HEK293 (cell line): ENCODE data around the gene EPHB1.
A peak's percentile ranks its signal among the peaks of the same experiment; 100 is the strongest.

Experiments used
- CTCF ChIA-PET: fragments of 350-600 bp; formaldehyde crosslinking; extraction: SDS; loops from one replicate; lab custom pipeline; 2021; ENCODE audit warnings: antibody characterized with exemption; lab: Yijun Ruan, JAX
- POLR2A ChIA-PET: fragments of 300-600 bp; formaldehyde crosslinking; extraction: SDS; loops from one replicate; lab custom pipeline; 2020; ENCODE audit warnings: antibody characterized with exemption, inconsistent platforms; lab: Yijun Ruan, JAX
- H3K27ac ChIP-seq: fragments of 200-500 bp; sonication (Bioruptor generic); 2 replicates; pipeline ENCODE4 v1.5.1; 2014; ENCODE audit warnings: low read depth, low read length, control low read depth, inconsistent platforms; ENCODE audit errors: extremely low read depth
- H3K36me3 ChIP-seq, 2 experiments: fragments of 200-500 bp in 1 of 2; sonication (Bioruptor generic) in 1 of 2; 1 replicate in 1 of 2; 2 replicates in 1 of 2; pipeline ENCODE4 v1.5.1; 2014 to 2017; ENCODE audit warnings: inconsistent platforms in 2 of 2, low read length in 2 of 2; ENCODE audit not compliant: control insufficient read depth in 2 of 2, insufficient read depth in 1 of 2
- H3K4me1 ChIP-seq: fragments of 200-500 bp; sonication (Bioruptor generic); 2 replicates; pipeline ENCODE4 v1.5.1; 2014; ENCODE audit warnings: mild to moderate bottlenecking, low read length, inconsistent platforms; ENCODE audit not compliant: control insufficient read depth, insufficient read depth
- H3K4me3 ChIP-seq: 2 replicates; pipeline ENCODE4 v1.5.1; 2011; ENCODE audit warnings: low read depth, mild to moderate bottlenecking, control low read depth, low read length, moderate library complexity
- H3K9me3 ChIP-seq: fragments of 200-500 bp; sonication (Bioruptor generic); 2 replicates; pipeline ENCODE4 v1.5.1; 2014; ENCODE audit warnings: low read depth, low read length, inconsistent platforms; ENCODE audit not compliant: control insufficient read depth, insufficient read depth
- FEZF1 ChIP-seq: fragments of 450-650 bp; formaldehyde crosslinking; IDR thresholded peaks from 2 replicates; pipeline ENCODE4 v1.5.1; 2016; ENCODE audit warnings: missing biosample characterization, missing genetic modification characterization
- MZF1 ChIP-seq: fragments of 450-650 bp; formaldehyde crosslinking; IDR thresholded peaks from 2 replicates; pipeline ENCODE4 v1.5.1; 2017; ENCODE audit warnings: missing biosample characterization, missing genetic modification characterization, borderline replicate concordance
- PRDM6 ChIP-seq: fragments of 450-650 bp; formaldehyde crosslinking; IDR thresholded peaks from 2 replicates; pipeline ENCODE4 v1.5.1; 2017; ENCODE audit warnings: missing biosample characterization, missing genetic modification characterization
- REST ChIP-seq: fragments of 450-650 bp; formaldehyde crosslinking; IDR thresholded peaks from 2 replicates; pipeline ENCODE4 v1.5.1; 2016; ENCODE audit warnings: missing biosample characterization, missing genetic modification characterization
- ZBTB26 ChIP-seq: fragments of 450-650 bp; formaldehyde crosslinking; optimal IDR thresholded peaks from 2 replicates; pipeline ENCODE3; 2016; ENCODE audit warnings: missing biosample characterization, mild to moderate bottlenecking, missing genetic modification characterization
- ZBTB7A ChIP-seq: fragments of 450-650 bp; formaldehyde crosslinking; IDR thresholded peaks from 2 replicates; pipeline ENCODE4 v1.5.1; 2016; ENCODE audit warnings: low read depth, missing biosample characterization, missing genetic modification characterization
- ZNF133 ChIP-seq: fragments of 450-650 bp; formaldehyde crosslinking; IDR thresholded peaks from 2 replicates; pipeline ENCODE4 v1.5.1; 2016; ENCODE audit warnings: missing biosample characterization, missing genetic modification characterization
- ZNF18 ChIP-seq: fragments of 450-650 bp; formaldehyde crosslinking; IDR thresholded peaks from 2 replicates; pipeline ENCODE4 v1.5.1; 2016; ENCODE audit warnings: missing biosample characterization, missing genetic modification characterization
- ZNF19 ChIP-seq: fragments of 450-650 bp; formaldehyde crosslinking; IDR thresholded peaks from 2 replicates; pipeline ENCODE4; 2016; ENCODE audit warnings: missing biosample characterization, missing genetic modification characterization, low read depth
- ZNF23 ChIP-seq: fragments of 450-650 bp; formaldehyde crosslinking; IDR thresholded peaks from 2 replicates; pipeline ENCODE4 v1.5.1; 2016; ENCODE audit warnings: missing biosample characterization, missing genetic modification characterization, borderline replicate concordance
- ZNF292 ChIP-seq: fragments of 450-650 bp; formaldehyde crosslinking; IDR thresholded peaks from 2 replicates; pipeline ENCODE4 v1.5.1; 2016; ENCODE audit warnings: low read depth, missing biosample characterization, missing genetic modification characterization, borderline replicate concordance
- ZNF394 ChIP-seq: fragments of 450-650 bp; formaldehyde crosslinking; IDR thresholded peaks from 2 replicates; pipeline ENCODE4 v1.5.1; 2016; ENCODE audit warnings: missing biosample characterization, missing genetic modification characterization, mild to moderate bottlenecking, moderate library complexity, borderline replicate concordance
- ZNF529 ChIP-seq: fragments of 450-650 bp; formaldehyde crosslinking; IDR thresholded peaks from 2 replicates; pipeline ENCODE4 v1.5.1; 2017; ENCODE audit warnings: missing genetic modification characterization, missing biosample characterization; ENCODE audit not compliant: insufficient replicate concordance
- ZNF639 ChIP-seq: fragments of 450-650 bp; formaldehyde crosslinking; IDR thresholded peaks from 2 replicates; pipeline ENCODE4 v1.5.1; 2016; ENCODE audit warnings: missing biosample characterization, missing genetic modification characterization
- ZNF677 ChIP-seq: fragments of 450-650 bp; IDR thresholded peaks from 2 replicates; pipeline ENCODE4 v1.5.0; 2018; ENCODE audit warnings: missing biosample characterization, mild to moderate bottlenecking, missing genetic modification characterization, moderate library complexity
- ZSCAN16 ChIP-seq: fragments of 450-650 bp; formaldehyde crosslinking; IDR thresholded peaks from 2 replicates; pipeline ENCODE4 v1.5.1; 2016; ENCODE audit warnings: missing biosample characterization, missing genetic modification characterization

Gene EPHB1

GRCh38 chr3:134846084-134846483, 51.0 kb downstream of the EPHB1 start:
- ChIA-PET CTCF (no interaction called here), POLR2A (no interaction called here)
- Histone ChIP-seq H3K27ac (no peak overlapping the region), H3K9me3 (no peaks in the 10 kb centered on the region), H3K36me3 (no peaks in the 10 kb centered on the region), H3K4me3 (no peak overlapping the region), H3K4me1 (no peaks in the 10 kb centered on the region)
- TF ChIP-seq ZNF639, result no peak
- no peak for TF ChIP-seq MZF1 (tag by site-specific recombination)
- TF ChIP-seq ZNF394 (tag by site-specific recombination), result no peak
- no peak for TF ChIP-seq ZBTB26 (tag by site-specific recombination)
- TF ChIP-seq ZNF529 (tag by site-specific recombination), result no peak
- TF ChIP-seq ZBTB7A (tag by site-specific recombination), result no peak
- no peak for TF ChIP-seq ZNF19 (tag by site-specific recombination)
- TF ChIP-seq ZNF292 (tag by site-specific recombination), result no peak
- TF ChIP-seq ZNF18, result no peak
- no peak for TF ChIP-seq ZNF133 (tag by site-specific recombination)
- TF ChIP-seq ZSCAN16, result no peak
- TF ChIP-seq FEZF1 (tag by site-specific recombination), result no peak

- no peaks in the 10 kb centered on the region for H3K9me3 ChIP-seq
- H3K27ac ChIP-seq, result no peak overlapping the region
- H3K4me1 ChIP-seq, result no peaks in the 10 kb centered on the region
- ChIA-PET POLR2A (no interaction called here), CTCF (interaction anchor here (0.6 kb wide), 1 partner anchor 16 kb away, joined by 3 read pairs; no protein-coding TSS in a partner anchor)
- TF ChIP-seq REST (tag by site-specific recombination) (peak; percentile 44; the same call in 1 of the 2 replicates), ZNF23 (no peak), PRDM6 (tag by site-specific recombination) (no peak), ZNF677 (tag by site-specific recombination) (no peak)
- H3K4me3 ChIP-seq, result no peak overlapping the region
- H3K36me3 ChIP-seq, result no peaks in the 10 kb centered on the region
Observed at GRCh38 chr3:134846911-134847317, 51.9 kb downstream of the EPHB1 start.
